OCI-LY7 (cell line): ENCODE measurements around the gene FBXO42. TPM values are rescaled to one million over a fixed set of nuclear protein-coding genes. Genes with fewer than 3 reads are reported as not detected.

Experiments
- BruUV-seq: library from RNA; stranded (reverse); fragments of 400-500 nt; replicated peaks from 2 replicates; lab custom pipeline; 2021; lab: Mats Ljungman, UMichigan
- CTCF ChIA-PET: fragments of 300-600 bp; sonication (Branson Sonifier 250); formaldehyde crosslinking; loops from one replicate; lab custom pipeline; 2022; ENCODE audit warnings: antibody characterized with exemption; ENCODE audit not compliant: unreplicated experiment; lab: Charles Lee
- POLR2A ChIA-PET: fragments of 300-600 bp; sonication (Branson Sonifier 250); formaldehyde crosslinking; loops from one replicate; lab custom pipeline; 2022; ENCODE audit warnings: antibody characterized with exemption; lab: Charles Lee
- DNase-seq: peaks from one replicate; pipeline ENCODE4 v3.0.0-alpha.2; 2015; ENCODE audit warnings: low spot score
- H2AFZ ChIP-seq: fragments of 200-600 bp; sonication (generic), shearing (Covaris generic); 2 replicates; pipeline ENCODE4 v1.6.1; 2014; ENCODE audit warnings: mild to moderate bottlenecking, antibody characterized with exemption, low read length, moderate library complexity
- H3K27ac ChIP-seq: fragments of 200-600 bp; sonication (generic); 2 replicates; pipeline ENCODE4 v1.5.1; 2014; ENCODE audit warnings: mixed run types, low read depth, mild to moderate bottlenecking, moderate library complexity, low read length, inconsistent platforms; ENCODE audit not compliant: poor library complexity, severe bottlenecking
- H3K36me3 ChIP-seq: fragments of 200-600 bp; sonication (generic); 2 replicates; pipeline ENCODE4 v1.6.1; 2014; ENCODE audit warnings: mild to moderate bottlenecking, antibody characterized with exemption, low read length, moderate library complexity, mixed read lengths; ENCODE audit not compliant: insufficient read depth
- H3K4me1 ChIP-seq: fragments of 200-600 bp; sonication (generic); 2 replicates; pipeline ENCODE4 v1.5.1; 2014; ENCODE audit warnings: mild to moderate bottlenecking, low read length; ENCODE audit not compliant: insufficient read depth, poor library complexity, severe bottlenecking
- H3K4me2 ChIP-seq: fragments of 200-600 bp; sonication (generic); 2 replicates; pipeline ENCODE4 v1.6.1; 2014; ENCODE audit warnings: mild to moderate bottlenecking, low read length
- H3K4me3 ChIP-seq: fragments of 200-600 bp; sonication (generic); 2 replicates; pipeline ENCODE4 v1.5.1; 2014; ENCODE audit warnings: mild to moderate bottlenecking, low read depth, low read length; ENCODE audit not compliant: poor library complexity, severe bottlenecking
- H3K79me2 ChIP-seq: fragments of 200-600 bp; sonication (generic); 2 replicates; pipeline ENCODE4 v1.6.1; 2016; ENCODE audit warnings: low read depth, mild to moderate bottlenecking, low read length, moderate library complexity, mixed read lengths; ENCODE audit not compliant: insufficient read depth
- H3K9me2 ChIP-seq: fragments of 200-600 bp; sonication (generic); 2 replicates; pipeline ENCODE4 v1.6.1; 2016; ENCODE audit warnings: mild to moderate bottlenecking, low read length, mixed read lengths; ENCODE audit not compliant: insufficient read depth
- H3K9me3 ChIP-seq: fragments of 200-600 bp; sonication (generic); 2 replicates; pipeline ENCODE4 v1.6.1; 2014; ENCODE audit warnings: mild to moderate bottlenecking, mixed run types, low read length, mixed read lengths
- H4K20me1 ChIP-seq: fragments of 200-600 bp; sonication (generic); 2 replicates; pipeline ENCODE4 v1.6.1; 2014; ENCODE audit warnings: mild to moderate bottlenecking, antibody characterized with exemption, low read length, moderate library complexity, mixed read lengths; ENCODE audit not compliant: insufficient read depth
- CTCF ChIP-seq: fragments of 200-600 bp; sonication (generic); conservative IDR thresholded peaks from 2 replicates; pipeline ENCODE4 v1.5.1; 2014; ENCODE audit warnings: mild to moderate bottlenecking, antibody characterized with exemption, low read length, moderate library complexity, mixed read lengths
- EZH2phosphoT487 ChIP-seq: fragments of 200-600 bp; sonication (generic); IDR thresholded peaks from 2 replicates; pipeline ENCODE4 v1.6.1; 2018; ENCODE audit warnings: low read depth, borderline replicate concordance, mild to moderate bottlenecking, mixed run types, antibody characterized with exemption, low read length, moderate library complexity, mixed read lengths
- intact Hi-C: fragments of 100-400 bp; cut with micrococcal nuclease; formaldehyde crosslinking; loops from one replicate; pipeline ENCODE4 v1.10.0; 2022; ENCODE audit not compliant: unreplicated experiment
- total RNA-seq, 2 experiments: library from RNA; depleted of rRNA in 1 of 2; stranded (reverse); fragments of >200 nt in 1 of 2; shearing (Covaris generic) in 1 of 2; gene quantifications; 2 replicates each; pipeline ENCODE4 v1.2.3, GENCODE V29; 2014 to 2022

Gene FBXO42
- total RNA-seq, 2 experiments from 2014 or later = 20.0 to 22.9 TPM

GRCh38 chr1:16300436-16300835 is 51.8 kb downstream of the FBXO42 start:
- ChIA-PET POLR2A (interaction anchor here (0.7 to 1.9 kb wide), 2 partner anchors 7 to 22 kb away, joined by 3 to 4 read pairs; no protein-coding TSS in a partner anchor), CTCF (interaction anchor here (0.6 kb wide), 1 partner anchor 25 kb away, joined by 7 read pairs; no protein-coding TSS in a partner anchor)
- intact Hi-C loops = no loop called here
- Histone ChIP-seq H3K4me3 (no peak overlapping the region), H3K4me1 (no peaks in the 10 kb centered on the region), H2AFZ (no peak overlapping the region), H3K9me2 (no peaks in the 10 kb centered on the region), H3K4me2 (no peak overlapping the region), H4K20me1 (no peaks in the 10 kb centered on the region), H3K79me2 (no peaks in the 10 kb centered on the region), H3K36me3 (peaks cover 62% of the 10 kb centered on the region), H3K27ac (no peak overlapping the region), H3K9me3 (0 out of 2 replicates have a peak, but pooled peaks cover 5% of the 10 kb centered on the region)
- no peak for DNase-seq
- TF ChIP-seq CTCF (no peak), EZH2phosphoT487 (no peak)
- no TSS peak for BruUV-seq

- H3K4me1 ChIP-seq = no peaks in the 10 kb centered on the region
- CTCF ChIA-PET = no interaction called here
- no peaks in the 10 kb centered on the region for H3K79me2 ChIP-seq
- 0 out of 2 replicates have a peak, but pooled peaks cover 5% of the 10 kb centered on the region for H3K9me3 ChIP-seq
- no peaks in the 10 kb centered on the region for H4K20me1 ChIP-seq
- TF ChIP-seq CTCF (no peak), EZH2phosphoT487 (no peak)
- DNase-seq = no peak
- no peak overlapping the region for H3K27ac ChIP-seq
- no peak overlapping the region for H3K4me2 ChIP-seq
- no peak overlapping the region for H3K4me3 ChIP-seq
- POLR2A ChIA-PET = no interaction called here
- peaks cover 59% of the 10 kb centered on the region for H3K36me3 ChIP-seq
- no peak overlapping the region for H2AFZ ChIP-seq
- intact Hi-C loops = no loop called here
- no TSS peak for BruUV-seq
- H3K9me2 ChIP-seq = no peaks in the 10 kb centered on the region
Measured at GRCh38 chr1:16298653-16299052, 53.6 kb downstream of the FBXO42 start.

GRCh38 chr1:16296643-16297042 is 55.6 kb downstream of the FBXO42 start:
- intact Hi-C loops = no loop called here
- no peaks in the 10 kb centered on the region for H3K79me2 ChIP-seq
- no peak overlapping the region for H3K4me2 ChIP-seq
- no peaks in the 10 kb centered on the region for H3K4me1 ChIP-seq
- POLR2A ChIA-PET = interaction anchor here (0.6 kb wide), 1 partner anchor 23 kb away, joined by 3 read pairs; no protein-coding TSS in a partner anchor
- CTCF ChIA-PET = no interaction called here
- H3K27ac ChIP-seq = no peak overlapping the region
- no peaks in the 10 kb centered on the region for H3K9me2 ChIP-seq
- no peak overlapping the region for H3K4me3 ChIP-seq
- H4K20me1 ChIP-seq = no peaks in the 10 kb centered on the region
- H3K9me3 ChIP-seq = 0 out of 2 replicates have a peak, but pooled peaks cover 5% of the 10 kb centered on the region
- no peak overlapping the region for H2AFZ ChIP-seq
- H3K36me3 ChIP-seq = peaks cover 59% of the 10 kb centered on the region
- no peak for DNase-seq
- TF ChIP-seq CTCF = no peak
- TF ChIP-seq EZH2phosphoT487 = no peak
- no TSS peak for BruUV-seq
